OCI-LY3 (cell line): ENCODE results near the gene MLLT11.

Source experiments
- CTCF ChIP-seq: fragments of 200-600, 300-600 bp; sonication (generic); IDR thresholded peaks from 2 replicates; pipeline ENCODE4 v1.5.1; 2014; ENCODE audit warnings: antibody characterized with exemption, low read length, low read depth
- EZH2phosphoT487 ChIP-seq: fragments of 200-600 bp; shearing (Covaris generic); IDR thresholded peaks from 2 replicates; pipeline ENCODE4 v1.6.1; 2018; ENCODE audit warnings: antibody characterized with exemption, mixed run types, low read depth

GRCh38 chr1:151072224-151072623 lies 12.0 kb downstream of the MLLT11 start:
- no peak for TF ChIP-seq EZH2phosphoT487
- TF ChIP-seq CTCF: no peak
